OCI-LY3 (cell line): ENCODE results near the gene PRR20D.
"Not testable (repeated sequence)": the region's sequence is repeated elsewhere in the genome, so short reads cannot be mapped to it uniquely, and the experiment has no call there.

Experiments used
- EZH2phosphoT487 ChIP-seq: fragments of 200-600 bp; shearing (Covaris generic); IDR thresholded peaks from 2 replicates; pipeline ENCODE4 v1.6.1; 2018; ENCODE audit warnings: antibody characterized with exemption, mixed run types, low read depth
- TF ChIP-seq, protein P1 (sequence below): fragments of 200-600, 300-600 bp; sonication (generic); IDR thresholded peaks from 2 replicates; pipeline ENCODE4 v1.5.1; 2014; ENCODE audit warnings: antibody characterized with exemption, low read length, low read depth

DNA sequence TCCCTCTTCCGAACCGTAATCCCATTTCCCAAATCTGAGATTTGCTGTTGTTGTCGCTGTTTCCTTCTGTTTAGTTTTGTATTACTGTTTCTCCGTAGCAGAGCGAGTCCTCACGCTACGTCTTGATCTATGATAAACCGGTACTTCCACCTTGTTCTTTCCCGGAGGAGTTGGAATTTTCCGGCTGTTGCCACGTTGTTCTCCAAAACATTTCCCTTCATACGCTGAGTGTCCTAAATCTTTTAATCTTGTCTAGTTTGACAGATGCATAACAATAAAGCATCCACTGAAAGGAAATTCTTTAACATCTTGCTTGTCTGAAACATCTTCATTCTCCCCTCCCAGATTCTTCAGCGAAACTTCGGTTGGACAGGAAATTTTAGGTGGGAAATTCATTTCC lies 12.3 kb upstream of the PRR20D start:
- TF ChIP-seq, protein P1, sequence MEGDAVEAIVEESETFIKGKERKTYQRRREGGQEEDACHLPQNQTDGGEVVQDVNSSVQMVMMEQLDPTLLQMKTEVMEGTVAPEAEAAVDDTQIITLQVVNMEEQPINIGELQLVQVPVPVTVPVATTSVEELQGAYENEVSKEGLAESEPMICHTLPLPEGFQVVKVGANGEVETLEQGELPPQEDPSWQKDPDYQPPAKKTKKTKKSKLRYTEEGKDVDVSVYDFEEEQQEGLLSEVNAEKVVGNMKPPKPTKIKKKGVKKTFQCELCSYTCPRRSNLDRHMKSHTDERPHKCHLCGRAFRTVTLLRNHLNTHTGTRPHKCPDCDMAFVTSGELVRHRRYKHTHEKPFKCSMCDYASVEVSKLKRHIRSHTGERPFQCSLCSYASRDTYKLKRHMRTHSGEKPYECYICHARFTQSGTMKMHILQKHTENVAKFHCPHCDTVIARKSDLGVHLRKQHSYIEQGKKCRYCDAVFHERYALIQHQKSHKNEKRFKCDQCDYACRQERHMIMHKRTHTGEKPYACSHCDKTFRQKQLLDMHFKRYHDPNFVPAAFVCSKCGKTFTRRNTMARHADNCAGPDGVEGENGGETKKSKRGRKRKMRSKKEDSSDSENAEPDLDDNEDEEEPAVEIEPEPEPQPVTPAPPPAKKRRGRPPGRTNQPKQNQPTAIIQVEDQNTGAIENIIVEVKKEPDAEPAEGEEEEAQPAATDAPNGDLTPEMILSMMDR = not testable (repeated sequence)
- not testable (repeated sequence) for TF ChIP-seq EZH2phosphoT487
